IPS-NIHi11 (cell line): ENCODE results near the gene NDUFAF5.

Source experiments
- DNase-seq: peaks from one replicate; pipeline ENCODE4 v3.0.0; 2012; ENCODE audit warnings: mixed read lengths, low spot score

NDUFAF5 gene

GRCh38 chr20:13822459-13822858 lies 37.6 kb downstream of the NDUFAF5 start:
- peak; percentile 41 for DNase-seq

GRCh38 chr20:13824459-13824858 lies 39.6 kb downstream of the NDUFAF5 start:
- no peak for DNase-seq

GRCh38 chr20:13825465-13825864 lies 40.6 kb downstream of the NDUFAF5 start:
- no peak for DNase-seq

- no peak for DNase-seq
Measured at GRCh38 chr20:13831476-13831875, 46.6 kb downstream of the NDUFAF5 start.

GRCh38 chr20:13838664-13839063 lies 53.8 kb downstream of the NDUFAF5 start:
- no peak for DNase-seq

- DNase-seq = no peak
Measured at GRCh38 chr20:13839421-13840092, 54.7 kb downstream of the NDUFAF5 start.

GRCh38 chr20:13840093-13840465 lies 55.3 kb downstream of the NDUFAF5 start:
- DNase-seq = no peak

GRCh38 chr20:13841206-13841605 lies 56.4 kb downstream of the NDUFAF5 start:
- DNase-seq = no peak

- DNase-seq = no peak
Measured at GRCh38 chr20:13844296-13844695, 59.5 kb downstream of the NDUFAF5 start.

- DNase-seq = no peak
Measured at GRCh38 chr20:13851279-13851678, 66.5 kb downstream of the NDUFAF5 start.

- DNase-seq = no peak
Measured at GRCh38 chr20:13852306-13852705, 67.5 kb downstream of the NDUFAF5 start.

- DNase-seq = no peak
Measured at GRCh38 chr20:13855613-13856012, 70.8 kb downstream of the NDUFAF5 start.

GRCh38 chr20:13856354-13856753 lies 71.5 kb downstream of the NDUFAF5 start:
- DNase-seq = no peak

- DNase-seq = no peak
Measured at GRCh38 chr20:13857304-13857703, 72.5 kb downstream of the NDUFAF5 start.

- no peak for DNase-seq
Measured at GRCh38 chr20:13857961-13858360, 73.1 kb downstream of the NDUFAF5 start.

GRCh38 chr20:13858439-13858838 lies 73.6 kb downstream of the NDUFAF5 start:
- no peak for DNase-seq

GRCh38 chr20:13858871-13859270 lies 74.0 kb downstream of the NDUFAF5 start:
- DNase-seq = no peak

GRCh38 chr20:13862245-13862644 lies 77.4 kb downstream of the NDUFAF5 start:
- DNase-seq = no peak

GRCh38 chr20:13863244-13863643 lies 78.4 kb downstream of the NDUFAF5 start:
- no peak for DNase-seq

- no peak for DNase-seq
Measured at GRCh38 chr20:13865156-13865555, 80.3 kb downstream of the NDUFAF5 start.

GRCh38 chr20:13865791-13866351 lies 81.0 kb downstream of the NDUFAF5 start:
- DNase-seq = no peak

- DNase-seq = no peak
Measured at GRCh38 chr20:13868331-13868730, 83.5 kb downstream of the NDUFAF5 start.

- DNase-seq = no peak
Measured at GRCh38 chr20:13870170-13870748, 85.4 kb downstream of the NDUFAF5 start.
